Neural cell (in vitro differentiated cells): ENCODE measurements around the gene OSR1.

ENCODE experiments used
- EP300 ChIP-seq: fragments of 450-650 bp; conservative IDR thresholded peaks from 2 replicates; pipeline ENCODE4 v1.6.1; 2014; ENCODE audit warnings: antibody characterized with exemption, mild to moderate bottlenecking, moderate library complexity; ENCODE audit not compliant: poor library complexity, severe bottlenecking
- EZH2 ChIP-seq: fragments of 200-600, 300-800 bp; shearing (Covaris generic), sonication (generic); IDR thresholded peaks from 2 replicates; pipeline ENCODE4 v1.6.1; 2014; ENCODE audit warnings: antibody characterized with exemption, low read length, borderline replicate concordance, mild to moderate bottlenecking; ENCODE audit not compliant: insufficient read depth, poor library complexity, severe bottlenecking

GRCh38 chr2:19367326-19367725 lies 8.9 kb upstream of the OSR1 start:
- TF ChIP-seq EP300 = no peak
- TF ChIP-seq EZH2 = no peak
